K562 (cell line): ENCODE measurements around the gene PNMA8B.

Experiments
- CTCF ChIP-seq, 3 experiments: IDR thresholded peaks in 2 of 3; conservative IDR thresholded peaks in 1 of 3; 2 replicates each; pipeline ENCODE4 v1.5.1; 2011 to 2012; ENCODE audit warnings: low read length in 3 of 3, mild to moderate bottlenecking in 3 of 3, control low read depth in 2 of 3, improper control_type of control experiment in 1 of 3, inconsistent platforms in 1 of 3, low read depth in 1 of 3, mixed read lengths in 1 of 3, moderate library complexity in 1 of 3; ENCODE audit not compliant: insufficient read depth in 2 of 3
- GMEB1 ChIP-seq: fragments of 250-450 bp; sonication (Bioruptor Pico); IDR thresholded peaks from 2 replicates; pipeline ENCODE4 v1.4.0; 2020; ENCODE audit warnings: mild to moderate bottlenecking
- GTF2A2 ChIP-seq: IDR thresholded peaks from 2 replicates; pipeline ENCODE4 v1.6.1; 2016; ENCODE audit warnings: mild to moderate bottlenecking, missing genetic modification characterization, missing compliant biosample characterization
- HNRNPL ChIP-seq: fragments of 200-400 bp; formaldehyde crosslinking; IDR thresholded peaks from 2 replicates; pipeline ENCODE4 v1.6.1; 2017; ENCODE audit warnings: low read depth, mild to moderate bottlenecking, low read length
- JUN ChIP-seq, 2 experiments: sonication (generic) in 1 of 2; formaldehyde crosslinking in 1 of 2; IDR thresholded peaks; 2 replicates each; pipeline versions ENCODE4 v1.6.1 to v1.8.0; 2012 to 2022; ENCODE audit warnings: borderline replicate concordance in 2 of 2, mild to moderate bottlenecking in 2 of 2, improper control_type of control experiment in 1 of 2, low read depth in 1 of 2, low read length in 1 of 2, missing genetic modification reagents in 1 of 2
- MTA2 ChIP-seq: fragments of 450-650 bp; IDR thresholded peaks from 2 replicates; pipeline ENCODE4 v1.6.1; 2016; ENCODE audit warnings: low read depth
- SIN3A ChIP-seq, 2 experiments: fragments of 150-350 bp in 1 of 2; IDR thresholded peaks; 2 replicates each; pipeline ENCODE4 v1.6.1; 2011 to 2016; ENCODE audit warnings: borderline replicate concordance in 2 of 2, low read depth in 2 of 2, low read length in 2 of 2, mild to moderate bottlenecking in 2 of 2, moderate library complexity in 2 of 2; ENCODE audit not compliant: control insufficient read depth in 1 of 2
- SMARCB1 ChIP-seq: IDR thresholded peaks from 2 replicates; pipeline ENCODE4 v1.6.1; 2011; ENCODE audit warnings: improper control_type of control experiment, low read depth; ENCODE audit not compliant: insufficient read length
- TBP ChIP-seq: optimal IDR thresholded peaks from 2 replicates; pipeline ENCODE3; 2011; ENCODE audit warnings: low read depth, low read length, improper control_type of control experiment
- TCF7L2 ChIP-seq: fragments of 150-350 bp; IDR thresholded peaks from 2 replicates; pipeline ENCODE4 v1.6.1; 2016; ENCODE audit warnings: low read depth, mild to moderate bottlenecking, low read length, moderate library complexity
- ZNF780A ChIP-seq: fragments of 250-450 bp; sonication (Bioruptor Pico); IDR thresholded peaks from 2 replicates; pipeline ENCODE4 v1.5.0; 2021; ENCODE audit warnings: mild to moderate bottlenecking

- TF ChIP-seq SIN3A (IDR thresholded peaks at IDR 0.05; ENCODE audit: borderline replicate concordance in 2 of 2, control insufficient read depth in 1 of 2, low read depth in 2 of 2, low read length in 2 of 2) = no peak
- TF ChIP-seq SMARCB1 = no peak
- no peak for TF ChIP-seq TBP
- TF ChIP-seq ZNF780A (CRISPR knock-in tag) = no peak
- TF ChIP-seq MTA2 = no peak
- no peak for TF ChIP-seq HNRNPL
- TF ChIP-seq CTCF (IDR thresholded peaks at IDR 0.05 in 2 of 3, conservative IDR thresholded peaks at IDR 0.05 in 1 of 3; ENCODE audit: insufficient read depth in 2 of 3, low read depth in 1 of 3, low read length in 3 of 3) = no peak
- TF ChIP-seq GTF2A2 (tag) = no peak
- TF ChIP-seq TCF7L2 = no peak
- TF ChIP-seq JUN (IDR thresholded peaks at IDR 0.05; ENCODE audit: borderline replicate concordance, low read depth, low read length) = no peak
- TF ChIP-seq JUN (CRISPR knock-in tag; IDR thresholded peaks at IDR 0.05; ENCODE audit: borderline replicate concordance) = no peak
- no peak for TF ChIP-seq GMEB1
Observed at GRCh38 chr19:46492841-46493235, 2.8 kb downstream of the PNMA8B start.
